ENCODE measurements around the gene KCNJ11.

GRCh38 chr11:17376493-17376892 lies 12.0 kb downstream of the KCNJ11 start:
- no peak for TF ChIP-seq CTCF (IDR thresholded peaks at IDR 0.05; ENCODE audit: poor library complexity)
- no peak for TF ChIP-seq EZH2 (IDR thresholded peaks at IDR 0.05; ENCODE audit: borderline replicate concordance)
